ENCODE data around the gene TTK. TPM values are rescaled to one million over a fixed set of nuclear protein-coding genes. Genes with fewer than 3 reads are reported as not detected.

The TTK gene
- total RNA-seq = 0.14 and 0.34 TPM in 2 replicates

GRCh38 chr6:80004173-80005072 lies at the start of gene TTK:
TTK (plus strand) TSS chr6:80004649; CDS start chr6:80005844, 1,195 bp downstream.

Other genes starting within 250 kb of the TTK start
- gene ELOVL4, start 57.1 kb upstream of the TTK start, total RNA-seq = 5.8 and 13.7 TPM in 2 replicates
- gene BCKDHB, start 102.0 kb downstream of the TTK start, total RNA-seq = 7.5 and 12.4 TPM in 2 replicates